IgD-negative memory B cell (primary cell): Measurements from ENCODE around the gene TAF1C. TPM values are rescaled to one million over a fixed set of nuclear protein-coding genes. Genes with fewer than 3 reads are reported as not detected.

Source experiments
- H3K27ac Mint-ChIP-seq, 3 donors: one replicate each; pipeline ENCODE4 v1.8.0; 2020 to 2022; ENCODE audit warnings: mild to moderate bottlenecking in 3 of 3, mixed read lengths in 3 of 3, moderate library complexity in 1 of 3
- H3K27me3 Mint-ChIP-seq: one replicate; pipeline ENCODE4 v1.8.0; 2021; ENCODE audit warnings: mixed read lengths
- H3K36me3 Mint-ChIP-seq: one replicate; pipeline ENCODE4 v1.8.0; 2020; ENCODE audit warnings: mild to moderate bottlenecking, mixed read lengths
- H3K4me1 Mint-ChIP-seq, 3 donors: one replicate each; pipeline ENCODE4 v1.8.0; 2020 to 2022; ENCODE audit warnings: mixed read lengths in 3 of 3, mild to moderate bottlenecking in 1 of 3
- H3K4me3 Mint-ChIP-seq, 4 donors: one replicate each; pipeline ENCODE4 v1.8.0; 2020 to 2022; ENCODE audit warnings: mild to moderate bottlenecking in 4 of 4, mixed read lengths in 4 of 4, moderate library complexity in 3 of 4
- H3K9me3 Mint-ChIP-seq, 3 donors: one replicate each; pipeline ENCODE4 v1.8.0; 2020 to 2021; ENCODE audit warnings: mixed read lengths in 3 of 3, mild to moderate bottlenecking in 1 of 3
- polyA plus RNA-seq: library from polyadenylated mRNA; unstranded; fragments of 300-500 nt; fragmentation: Illumina TruSeq; gene quantifications from one replicate; pipeline ENCODE4 v1.2.3, GENCODE V29; 2021

The TAF1C gene
- polyA plus RNA-seq, 1 donor from 2014 or later, result 6.5 TPM

DNA sequence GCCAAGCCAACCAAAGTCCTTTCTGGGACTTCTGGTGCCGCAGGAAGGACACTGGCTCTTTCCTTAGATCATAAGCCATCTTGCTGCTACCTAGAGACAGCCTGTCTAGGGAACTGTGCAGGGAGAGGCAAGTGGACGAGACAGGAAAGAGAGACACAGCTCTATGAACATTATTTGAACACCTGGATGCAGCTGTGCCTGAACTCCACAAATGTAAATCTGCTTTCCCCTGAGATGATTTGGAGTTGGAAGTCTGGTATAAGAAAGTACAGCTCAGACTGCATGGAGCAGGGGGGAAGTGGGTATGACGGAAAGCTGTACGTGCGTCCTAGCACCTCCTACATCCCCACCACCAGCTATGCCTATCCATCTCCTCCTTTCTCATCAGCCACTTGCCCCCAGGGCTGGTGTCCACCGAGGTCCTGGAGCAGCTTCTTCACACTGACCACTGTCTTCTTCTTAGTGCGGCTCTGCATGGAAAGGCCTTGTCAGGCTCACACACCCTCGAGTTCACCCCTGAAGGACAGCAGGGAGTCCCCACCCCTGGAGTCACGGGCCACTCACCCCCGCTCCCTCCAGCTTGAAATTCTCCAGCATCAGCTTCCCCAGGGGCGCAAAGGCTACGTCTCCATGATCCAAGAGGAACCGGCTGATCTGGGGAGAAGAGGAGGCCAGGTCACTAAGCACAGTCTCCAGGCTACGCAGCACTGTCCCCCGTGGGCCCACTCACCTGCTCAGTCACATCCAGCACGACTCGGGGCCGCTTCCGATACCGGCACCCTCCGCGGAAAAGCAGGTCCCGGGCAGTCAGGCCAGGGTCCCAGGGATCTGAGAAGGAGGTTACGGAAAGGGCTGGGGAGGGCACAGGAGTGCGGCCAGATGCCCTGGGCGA is 3.9 kb downstream of the TAF1C start:
- Mint-ChIP-seq H3K27me3 (no peaks in the 10 kb centered on the region), H3K36me3 (peaks cover 3% of the 10 kb centered on the region), H3K9me3 (no peaks in the 10 kb centered on the region), H3K27ac (no peak overlapping the region), H3K4me1 (peaks cover 5 to 11% (median 9%) of the 10 kb centered on the region in 3 donors), H3K4me3 (no peak overlapping the region)

GRCh38 chr16:84182104-84182503 is 4.8 kb downstream of the TAF1C start:
- no peaks in the 10 kb centered on the region for H3K27me3 Mint-ChIP-seq
- no peak overlapping the region for H3K27ac Mint-ChIP-seq
- no peaks in the 10 kb centered on the region for H3K9me3 Mint-ChIP-seq
- H3K4me3 Mint-ChIP-seq, result no peak overlapping the region
- H3K4me1 Mint-ChIP-seq, result peaks cover 5 to 11% (median 9%) of the 10 kb centered on the region in 3 donors
- peaks cover 3% of the 10 kb centered on the region for H3K36me3 Mint-ChIP-seq

- no peaks in the 10 kb centered on the region for H3K27me3 Mint-ChIP-seq
- H3K9me3 Mint-ChIP-seq, result no peaks in the 10 kb centered on the region
- H3K36me3 Mint-ChIP-seq, result peaks cover 3% of the 10 kb centered on the region
- H3K4me1 Mint-ChIP-seq, result peaks cover 0 to 11% (median 9%) of the 10 kb centered on the region in 3 donors
- no peak overlapping the region for H3K27ac Mint-ChIP-seq
- H3K4me3 Mint-ChIP-seq, result no peak overlapping the region
Measured at GRCh38 chr16:84181144-84181915, 5.5 kb downstream of the TAF1C start.

GRCh38 chr16:84180519-84181140 is 6.2 kb downstream of the TAF1C start:
- no peak overlapping the region for H3K4me3 Mint-ChIP-seq
- no peaks in the 10 kb centered on the region for H3K9me3 Mint-ChIP-seq
- peaks cover 0 to 7% (median 5%) of the 10 kb centered on the region in 3 donors for H3K4me1 Mint-ChIP-seq
- H3K27me3 Mint-ChIP-seq, result no peaks in the 10 kb centered on the region
- H3K36me3 Mint-ChIP-seq, result peaks cover 3% of the 10 kb centered on the region
- H3K27ac Mint-ChIP-seq, result no peak overlapping the region

GRCh38 chr16:84179612-84180320 is 7.1 kb downstream of the TAF1C start:
- H3K36me3 Mint-ChIP-seq, result peaks cover 3% of the 10 kb centered on the region
- no peaks in the 10 kb centered on the region for H3K9me3 Mint-ChIP-seq
- peaks cover 5 to 8% (median 6%) of the 10 kb centered on the region in 3 donors for H3K4me1 Mint-ChIP-seq
- H3K27me3 Mint-ChIP-seq, result no peaks in the 10 kb centered on the region
- H3K27ac Mint-ChIP-seq, result no peak overlapping the region
- H3K4me3 Mint-ChIP-seq, result no peak overlapping the region

- Mint-ChIP-seq H3K4me1 (peaks cover 3 to 5% (median 4%) of the 10 kb centered on the region in 3 donors), H3K4me3 (no peak overlapping the region), H3K27ac (no peak overlapping the region), H3K36me3 (peaks cover 3% of the 10 kb centered on the region), H3K9me3 (no peaks in the 10 kb centered on the region), H3K27me3 (no peaks in the 10 kb centered on the region)
Measured at GRCh38 chr16:84178892-84179611, 7.8 kb downstream of the TAF1C start.

DNA sequence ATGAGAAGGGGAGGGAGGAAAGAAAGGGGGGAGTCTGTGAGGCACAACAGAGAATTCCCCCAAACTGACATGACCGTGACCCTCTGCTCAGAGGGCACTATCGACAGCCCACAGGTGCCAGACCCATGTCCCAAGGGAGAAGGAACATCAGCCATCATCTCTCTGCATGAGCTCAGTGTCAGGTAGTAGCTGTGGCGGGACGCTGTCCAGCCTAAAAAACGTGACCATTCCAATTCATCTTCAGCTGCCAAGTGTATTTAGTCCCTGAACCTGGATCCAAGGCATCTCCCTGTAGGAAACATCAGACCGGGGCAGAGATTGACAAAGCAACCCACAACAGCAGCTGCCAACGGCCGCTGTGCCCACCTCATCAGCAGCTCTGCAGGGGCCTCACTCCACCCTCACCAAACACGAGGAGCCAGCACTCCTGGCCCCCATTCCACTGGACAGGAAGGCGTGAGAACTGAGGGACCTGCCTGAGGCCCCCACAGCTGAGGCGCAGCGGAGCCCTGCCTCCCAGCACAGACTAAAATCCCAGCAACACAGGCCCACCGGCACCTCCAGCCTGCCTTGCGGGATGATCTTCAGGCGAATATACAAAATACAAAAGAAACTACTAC is 8.6 kb downstream of the TAF1C start:
- Mint-ChIP-seq H3K4me3 (peak overlapping the region in 1 of 4 donors; percentile 26), H3K27me3 (no peaks in the 10 kb centered on the region), H3K36me3 (peaks cover 3% of the 10 kb centered on the region), H3K27ac (peak overlapping the region in 1 of 3 donors; percentile 64), H3K9me3 (no peaks in the 10 kb centered on the region), H3K4me1 (peaks cover 3 to 5% (median 4%) of the 10 kb centered on the region in 3 donors)

DNA sequence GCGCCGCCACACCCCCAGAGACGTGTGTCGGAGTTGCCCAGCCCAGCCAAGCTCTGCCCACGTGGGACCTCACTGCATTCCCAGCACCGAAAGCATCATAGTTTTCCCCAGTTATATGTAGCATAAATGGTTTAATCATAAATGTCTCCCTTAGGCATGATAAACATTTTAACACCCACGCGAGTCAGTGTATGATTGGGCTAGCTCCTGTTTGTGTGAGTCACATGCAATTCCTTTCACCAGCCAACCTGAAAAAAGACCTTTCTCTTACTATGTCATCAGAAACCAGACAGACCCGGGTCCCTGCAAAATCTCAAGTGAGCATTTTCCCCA is 9.2 kb downstream of the TAF1C start:
- H3K27ac Mint-ChIP-seq, result peak overlapping the region in 1 of 3 donors; percentile 64
- no peaks in the 10 kb centered on the region for H3K9me3 Mint-ChIP-seq
- peak overlapping the region in 1 of 4 donors; percentile 26 for H3K4me3 Mint-ChIP-seq
- H3K27me3 Mint-ChIP-seq, result no peaks in the 10 kb centered on the region
- H3K4me1 Mint-ChIP-seq, result peaks cover 3 to 5% (median 4%) of the 10 kb centered on the region in 3 donors
- peaks cover 1% of the 10 kb centered on the region for H3K36me3 Mint-ChIP-seq

GRCh38 chr16:84176192-84177053 is 10.4 kb downstream of the TAF1C start:
- Mint-ChIP-seq H3K4me1 (peaks cover 3 to 5% (median 4%) of the 10 kb centered on the region in 3 donors), H3K4me3 (no peak overlapping the region), H3K9me3 (no peaks in the 10 kb centered on the region), H3K27me3 (no peaks in the 10 kb centered on the region), H3K36me3 (no peaks in the 10 kb centered on the region), H3K27ac (no peak overlapping the region)

DNA sequence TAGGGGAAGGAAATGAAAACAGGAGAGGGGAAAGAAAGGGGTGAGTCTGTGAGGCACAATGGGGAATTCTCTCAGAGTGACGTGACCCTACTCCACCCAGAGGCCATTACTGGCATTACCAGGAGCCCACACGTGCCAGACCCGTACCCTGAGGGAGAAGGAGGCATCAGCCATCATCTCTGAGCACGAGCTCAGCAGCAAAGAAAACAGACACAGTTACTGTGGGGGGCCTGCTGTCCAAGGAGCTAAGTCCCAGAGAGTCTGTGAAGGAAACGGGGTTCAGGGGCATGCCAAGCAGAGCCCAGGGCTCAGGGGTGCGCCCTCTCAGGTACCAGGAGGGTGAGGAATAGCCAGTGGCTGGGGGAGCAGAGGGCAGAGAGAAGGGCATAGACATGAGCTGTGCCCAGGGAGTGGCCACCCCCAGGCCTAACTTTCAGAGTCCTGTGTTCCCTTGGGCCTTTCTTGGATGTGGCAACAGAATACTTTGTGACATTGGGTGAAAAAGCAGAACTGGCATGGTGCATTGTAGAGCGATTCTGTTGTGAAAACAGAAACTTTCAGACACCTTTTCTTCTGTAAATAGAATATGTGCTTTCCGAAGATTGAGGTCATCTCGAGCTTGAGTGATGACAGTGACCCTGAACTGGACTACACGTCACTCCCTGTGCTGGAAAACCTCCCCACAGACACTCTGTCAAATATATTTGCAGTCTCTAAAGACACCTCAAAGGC is 11.3 kb downstream of the TAF1C start:
- Mint-ChIP-seq H3K27me3 (no peaks in the 10 kb centered on the region), H3K9me3 (no peaks in the 10 kb centered on the region), H3K4me3 (peak overlapping the region in 2 of 4 donors; percentile 36 to 70), H3K27ac (no peak overlapping the region), H3K4me1 (peaks cover 3 to 5% (median 4%) of the 10 kb centered on the region in 3 donors), H3K36me3 (no peaks in the 10 kb centered on the region)

DNA sequence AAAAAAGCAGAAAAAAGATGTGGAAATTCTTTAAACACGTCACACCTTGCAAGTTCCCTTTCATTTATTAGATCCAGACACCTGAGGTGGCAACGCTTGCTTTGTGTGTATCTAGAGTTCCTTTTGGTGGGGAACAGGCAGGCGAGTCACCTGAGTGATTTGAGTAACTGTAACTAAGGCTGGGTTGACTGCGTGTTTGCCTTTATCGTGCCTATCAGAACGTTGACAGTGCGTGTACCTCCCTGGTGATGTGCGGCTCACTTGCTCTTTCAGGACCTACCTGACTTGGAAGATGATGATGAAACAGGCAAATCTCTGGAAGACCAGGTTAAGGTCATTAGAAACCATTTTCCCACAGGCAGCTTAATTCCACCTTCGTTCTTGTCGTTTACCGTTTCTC is 12.5 kb downstream of the TAF1C start:
- H3K9me3 Mint-ChIP-seq, result no peaks in the 10 kb centered on the region
- H3K27ac Mint-ChIP-seq, result no peak overlapping the region
- H3K4me3 Mint-ChIP-seq, result no peak overlapping the region
- H3K4me1 Mint-ChIP-seq, result peaks cover 3 to 5% (median 4%) of the 10 kb centered on the region in 3 donors
- peaks cover 1% of the 10 kb centered on the region for H3K27me3 Mint-ChIP-seq
- no peaks in the 10 kb centered on the region for H3K36me3 Mint-ChIP-seq

DNA sequence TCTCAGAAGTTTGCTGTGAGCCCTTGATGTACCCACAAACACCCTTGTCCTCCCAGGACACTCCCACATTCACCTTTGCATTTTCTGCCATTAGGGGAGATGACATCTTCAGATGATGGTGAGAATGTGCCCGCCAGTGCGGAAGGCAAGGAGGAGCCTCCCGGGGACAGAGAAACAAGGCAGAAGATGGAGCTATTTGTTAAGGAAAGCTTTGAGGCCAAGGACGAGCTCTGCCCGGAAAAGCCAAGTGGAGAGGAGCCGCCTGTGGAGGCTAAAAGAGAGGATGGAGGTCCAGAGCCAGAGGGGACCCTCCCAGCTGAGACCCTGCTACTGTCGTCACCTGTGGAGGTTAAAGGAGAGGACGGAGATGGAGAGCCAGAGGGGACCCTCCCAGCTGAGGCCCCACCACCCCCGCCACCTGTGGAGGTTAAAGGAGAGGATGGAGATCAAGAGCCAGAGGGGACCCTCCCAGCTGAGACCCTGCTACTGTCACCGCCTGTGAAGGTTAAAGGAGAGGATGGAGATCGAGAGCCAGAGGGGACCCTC is 17.0 kb downstream of the TAF1C start:
- Mint-ChIP-seq H3K27ac (no peak overlapping the region), H3K36me3 (no peaks in the 10 kb centered on the region), H3K4me1 (no peaks in the 10 kb centered on the region), H3K27me3 (peaks cover 12% of the 10 kb centered on the region), H3K4me3 (no peak overlapping the region), H3K9me3 (no peaks in the 10 kb centered on the region)
